Measurements from ENCODE around the gene CNTN4.

CNTN4 gene

GRCh38 chr3:2680236-2680635 is 581.6 kb downstream of the CNTN4 start:
- DNase-seq (ENCODE audit: low read depth, low spot score), result no peak

DNA sequence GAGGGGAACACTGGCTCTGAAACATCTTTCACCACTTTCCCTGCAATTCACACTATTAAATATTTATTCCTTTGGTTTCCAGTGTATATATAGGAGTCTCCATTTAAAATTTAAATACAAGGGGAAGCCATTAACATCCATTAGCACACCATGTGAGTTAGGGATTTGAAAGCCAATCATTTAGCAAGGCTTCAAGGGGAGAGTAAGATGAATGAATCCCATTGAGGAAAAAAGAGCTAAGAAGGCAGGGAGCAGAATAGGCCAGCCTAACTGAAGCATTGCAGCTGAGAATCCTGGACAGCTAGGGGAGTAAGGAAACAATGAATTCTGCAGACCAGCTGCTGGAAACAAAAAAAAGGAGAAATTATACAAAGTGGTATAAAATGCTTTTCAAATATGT is 585.4 kb downstream of the CNTN4 start:
- DNase-seq (ENCODE audit: low read depth, low spot score), result no peak

GRCh38 chr3:2686816-2687502 is 588.3 kb downstream of the CNTN4 start:
- DNase-seq (ENCODE audit: low read depth, low spot score), result no peak

DNA sequence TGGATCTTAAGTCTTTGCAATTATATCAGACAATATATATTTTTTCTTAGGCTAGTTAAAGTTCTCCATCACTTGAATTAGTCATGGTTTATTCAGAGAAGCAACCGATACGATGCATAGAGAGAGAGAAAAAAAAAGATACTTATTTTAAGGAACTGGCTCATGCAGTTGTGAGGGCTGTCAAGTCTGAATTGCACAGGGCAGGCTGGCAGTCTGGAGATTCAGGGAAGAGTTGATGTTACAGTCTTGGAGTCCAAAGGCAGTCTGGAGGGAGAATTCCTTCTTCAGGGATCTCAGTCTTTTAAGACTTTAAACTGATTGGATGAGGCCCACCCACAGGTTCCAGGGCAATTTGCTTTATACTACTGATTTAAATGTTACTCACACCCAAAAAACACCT is 598.9 kb downstream of the CNTN4 start:
- no peak for DNase-seq (ENCODE audit: low read depth, low spot score)

- DNase-seq (ENCODE audit: low read depth, low spot score), result no peak
Observed at GRCh38 chr3:2701471-2701870, 602.8 kb downstream of the CNTN4 start.

- no peak for DNase-seq (ENCODE audit: low read depth, low spot score)
Observed at GRCh38 chr3:2706144-2706835, 607.6 kb downstream of the CNTN4 start.

DNA sequence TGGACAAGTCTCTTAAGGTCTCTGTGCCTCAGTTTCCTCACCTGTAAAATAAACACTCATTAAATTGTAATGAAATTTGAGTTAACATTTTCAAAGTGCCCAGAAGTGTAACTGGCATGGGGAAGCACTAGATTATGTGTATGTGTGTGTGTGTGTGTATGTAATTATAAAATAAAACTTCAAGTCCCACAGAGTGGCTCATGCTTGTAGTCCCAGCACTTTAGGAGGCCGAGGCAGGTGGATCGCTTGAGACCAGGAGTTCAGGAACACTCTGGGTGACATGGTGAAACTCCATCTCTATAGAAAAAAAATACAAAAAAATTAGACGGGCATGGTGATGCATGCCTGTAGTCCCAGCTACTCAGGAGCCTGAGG is 608.2 kb downstream of the CNTN4 start:
- DNase-seq (ENCODE audit: low read depth, low spot score), result no peak

GRCh38 chr3:2711081-2711480 is 612.4 kb downstream of the CNTN4 start:
- no peak for DNase-seq (ENCODE audit: low read depth, low spot score)

- DNase-seq (ENCODE audit: low read depth, low spot score), result no peak
Observed at GRCh38 chr3:2713923-2714322, 615.3 kb downstream of the CNTN4 start.

GRCh38 chr3:2714834-2715233 is 616.2 kb downstream of the CNTN4 start:
- DNase-seq (ENCODE audit: low read depth, low spot score), result no peak

DNA sequence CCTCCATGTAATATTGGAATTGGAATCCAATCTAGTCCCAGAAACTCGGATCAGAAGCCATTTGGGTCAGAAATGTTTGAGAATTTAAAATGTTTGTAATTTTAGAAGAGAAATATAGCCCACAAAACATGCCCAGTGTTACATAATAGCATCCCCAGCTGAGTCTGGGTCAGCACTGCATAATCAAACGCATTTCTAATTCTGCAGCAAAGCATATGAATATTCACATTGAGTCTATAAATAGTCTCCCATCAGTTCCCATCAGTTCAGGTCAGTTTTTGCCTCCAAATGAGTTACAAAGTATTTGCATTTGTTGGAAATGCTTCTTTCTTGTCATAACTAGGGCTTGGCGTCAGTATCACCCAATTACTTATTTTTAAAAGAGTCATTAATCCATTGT is 628.4 kb downstream of the CNTN4 start:
- no peak for DNase-seq (ENCODE audit: low read depth, low spot score)

DNA sequence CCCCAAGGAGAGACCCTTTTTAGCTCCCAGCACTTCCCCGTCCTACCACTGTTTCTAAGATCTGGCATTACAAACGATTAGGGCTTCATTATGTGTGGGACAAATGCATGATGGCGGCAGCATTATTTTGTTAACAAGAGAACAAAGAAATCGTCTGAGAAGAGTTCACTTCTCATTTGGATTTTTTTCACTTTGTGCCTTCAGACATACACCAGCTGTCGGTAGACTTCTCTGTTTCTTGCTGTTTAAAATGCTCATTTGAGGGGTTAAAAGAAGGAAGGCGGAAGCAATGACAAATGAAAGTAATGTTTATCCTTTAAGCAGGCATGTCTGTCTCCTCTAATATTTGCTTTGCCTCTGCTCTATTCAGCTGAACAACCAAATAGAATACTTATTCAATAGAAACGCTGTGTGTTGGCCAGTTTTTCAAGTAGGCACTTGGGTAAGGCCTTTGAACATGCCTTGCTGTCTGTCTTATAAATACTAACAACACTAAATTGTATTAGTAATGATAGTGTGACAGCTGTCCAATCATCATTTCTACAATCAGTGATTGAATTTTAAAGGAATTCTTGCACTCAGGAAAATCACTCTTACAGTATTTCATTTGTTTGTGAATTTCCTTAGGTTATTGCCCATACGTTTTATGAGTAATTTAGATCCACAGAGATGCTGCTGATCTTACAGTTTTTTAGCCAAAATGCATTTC is 629.1 kb downstream of the CNTN4 start:
- DNase-seq (ENCODE audit: low read depth, low spot score), result no peak

- no peak for DNase-seq (ENCODE audit: low read depth, low spot score)
Observed at GRCh38 chr3:2731843-2732242, 633.2 kb downstream of the CNTN4 start.

- DNase-seq (ENCODE audit: low read depth, low spot score), result no peak
Observed at GRCh38 chr3:2735392-2735894, 636.8 kb downstream of the CNTN4 start.

- DNase-seq (ENCODE audit: low read depth, low spot score), result no peak
Observed at GRCh38 chr3:2741516-2741915, 642.9 kb downstream of the CNTN4 start.

GRCh38 chr3:2765002-2765579 is 666.4 kb downstream of the CNTN4 start:
- DNase-seq (ENCODE audit: low read depth, low spot score), result peak; percentile 3

DNA sequence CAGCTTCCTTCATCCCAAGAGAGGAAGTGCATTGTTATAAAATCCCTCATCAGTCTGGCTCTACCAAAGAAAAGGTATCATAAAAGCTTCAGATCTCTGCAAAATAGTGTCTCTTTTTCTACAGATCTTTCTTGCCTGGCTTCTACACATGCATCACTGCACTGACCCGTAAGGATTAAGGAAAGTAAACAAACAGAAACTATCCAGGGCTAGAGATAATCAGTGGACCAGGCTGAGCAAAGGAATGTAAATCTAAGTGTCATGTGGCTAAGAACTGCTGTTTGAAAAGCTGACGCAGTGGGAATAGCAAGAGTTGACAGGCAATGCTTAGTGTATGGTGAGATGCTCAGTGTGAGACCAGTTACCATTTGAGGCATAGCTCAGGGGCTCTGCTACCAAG is 671.8 kb downstream of the CNTN4 start:
- DNase-seq (ENCODE audit: low read depth, low spot score), result peak; percentile 53

- no peak for DNase-seq (ENCODE audit: low read depth, low spot score)
Observed at GRCh38 chr3:2771193-2771592, 672.5 kb downstream of the CNTN4 start.

DNA sequence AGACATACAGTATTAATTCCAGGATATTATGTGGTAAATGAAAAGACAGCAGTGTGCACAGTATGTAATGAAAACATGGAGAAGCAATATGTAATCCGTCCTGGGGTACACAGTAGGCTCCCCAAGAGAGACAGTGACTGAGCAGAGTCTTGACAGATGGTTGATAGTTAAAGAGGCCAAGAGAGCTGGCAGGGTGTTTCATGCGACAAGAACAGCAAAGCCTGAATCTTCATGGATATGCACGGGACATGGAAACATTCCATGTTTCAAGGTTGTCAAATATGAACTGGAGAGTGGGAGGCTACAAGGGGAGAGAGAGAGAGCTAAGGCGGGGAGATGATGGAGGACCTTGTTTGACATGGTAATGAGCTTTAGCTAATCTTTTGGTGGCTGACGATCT is 673.1 kb downstream of the CNTN4 start:
- DNase-seq (ENCODE audit: low read depth, low spot score), result no peak

- peak; percentile 1 for DNase-seq (ENCODE audit: low read depth, low spot score)
Observed at GRCh38 chr3:2772803-2773202, 674.1 kb downstream of the CNTN4 start.

- no peak for DNase-seq (ENCODE audit: low read depth, low spot score)
Observed at GRCh38 chr3:2774481-2775249, 676.0 kb downstream of the CNTN4 start.

DNA sequence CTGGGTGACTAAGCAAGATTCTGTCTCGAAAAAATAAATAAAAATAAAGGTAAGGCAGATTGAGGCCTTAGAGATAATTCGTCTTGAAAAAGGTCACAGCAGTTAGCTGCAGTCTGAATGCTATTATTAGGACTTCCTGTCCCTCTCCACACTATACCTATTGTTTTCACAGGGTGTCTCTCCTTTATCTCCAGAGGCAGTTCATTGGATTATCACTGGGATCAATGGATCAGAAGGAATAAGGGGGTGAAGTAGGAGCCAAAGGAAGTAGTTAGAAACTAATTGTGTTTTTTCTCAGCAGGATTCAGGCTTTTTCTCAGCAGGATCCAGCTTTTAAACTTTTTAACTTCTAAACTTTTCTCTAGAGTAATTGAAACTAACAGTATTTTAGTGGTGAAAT is 684.6 kb downstream of the CNTN4 start:
- DNase-seq (ENCODE audit: low read depth, low spot score), result no peak
